K562 (cell line): ENCODE data around the gene SDS. TPM values are rescaled to one million over a fixed set of nuclear protein-coding genes. Genes with fewer than 3 reads are reported as not detected.
A peak's percentile ranks its signal among the peaks of the same experiment; 100 is the strongest.

Experiments used
- ATAC-seq: fragments of 200-7000 bp; cut with Tn5 transposase; 3 replicates; pipeline ENCODE4 v1.9.1; 2020; ENCODE audit warnings: moderate library complexity
- BruUV-seq: library from RNA; stranded (reverse); fragments of 400-500 nt; replicated peaks from 2 replicates; lab custom pipeline; 2021; lab: Mats Ljungman, UMichigan
- CTCF ChIA-PET: fragments of 300-600 bp; formaldehyde crosslinking; extraction: SDS; loops from one replicate; lab custom pipeline; 2021; ENCODE audit warnings: low intra/inter-chr PET ratio; lab: Yijun Ruan, JAX
- POLR2A ChIA-PET: fragments of 300-600, 350-650 bp; sonication (Branson Sonifier 250); formaldehyde crosslinking; extraction: SDS; loops from one replicate; lab custom pipeline; 2021; ENCODE audit warnings: antibody characterized with exemption, inconsistent platforms; lab: Yijun Ruan, JAX
- DNase-seq, 4 experiments: peaks; one replicate each; pipeline versions ENCODE4 v3.0.0 to v3.0.0-alpha.2; 2011 to 2018; ENCODE audit warnings: low spot score in 3 of 4, mixed read lengths in 3 of 4; ENCODE audit errors: extremely low read depth in 1 of 4
- FAIRE-seq: peaks from 2 replicates; lab custom pipeline; 2011; peaks lifted over from hg19 to GRCh38; lab: Jason Lieb, UNC
- H2AFZ ChIP-seq: 2 replicates; pipeline ENCODE4 v1.6.0; 2011; ENCODE audit warnings: low read depth, low read length, control low read depth, inconsistent platforms
- H3K27ac ChIP-seq: fragments of 200-600 bp; 3 replicates; pipeline ENCODE4 v1.8.0; 2011; ENCODE audit warnings: low read depth, mild to moderate bottlenecking, control low read depth, inconsistent platforms, low read length, moderate library complexity, mixed read lengths; ENCODE audit errors: extremely low read depth
- H3K27me3 ChIP-seq, 2 experiments: fragments of 300-600 bp in 1 of 2; 2 replicates in 1 of 2; 3 replicates in 1 of 2; pipeline versions ENCODE4 v1.6.0 to v1.8.0; 2011; ENCODE audit warnings: inconsistent platforms in 2 of 2, low read length in 2 of 2, mild to moderate bottlenecking in 1 of 2, mixed read lengths in 1 of 2, moderate library complexity in 1 of 2; ENCODE audit not compliant: control insufficient read depth in 2 of 2, insufficient read depth in 2 of 2
- H3K36me3 ChIP-seq: fragments of 300-600 bp; 3 replicates; pipeline ENCODE4 v1.8.0; 2011; ENCODE audit warnings: mild to moderate bottlenecking, low read length, inconsistent platforms; ENCODE audit not compliant: control insufficient read depth, insufficient read depth
- H3K4me1 ChIP-seq, 2 experiments: fragments of 200-600 bp in 1 of 2; replicated peaks in 1 of 2; 2 replicates in 1 of 2; 3 replicates in 1 of 2; pipeline versions ENCODE4 v1.5.1 to v1.8.0; 2011; ENCODE audit warnings: inconsistent platforms in 2 of 2, low read length in 2 of 2, mild to moderate bottlenecking in 1 of 2, mixed read lengths in 1 of 2, moderate library complexity in 1 of 2; ENCODE audit not compliant: control insufficient read depth in 2 of 2, insufficient read depth in 2 of 2
- H3K4me2 ChIP-seq: 2 replicates; pipeline ENCODE4 v1.6.1; 2011; ENCODE audit warnings: low read length, control low read depth, inconsistent platforms, mixed read lengths; ENCODE audit not compliant: insufficient read depth
- H3K4me3 ChIP-seq: fragments of 200-600 bp; sonication (generic), shearing (Covaris generic); 2 replicates; pipeline ENCODE4 v1.5.1; 2016; ENCODE audit warnings: control low read depth, inconsistent platforms
- H3K79me2 ChIP-seq: fragments of 200-600 bp; 3 replicates; pipeline ENCODE4 v1.8.0; 2011; ENCODE audit warnings: low read length, inconsistent platforms; ENCODE audit not compliant: control insufficient read depth, insufficient read depth
- H3K9ac ChIP-seq, 2 experiments: 2 replicates each; pipeline versions ENCODE4 v1.6.0 to v1.6.1; 2011; ENCODE audit warnings: low read depth in 2 of 2, low read length in 2 of 2, control low read depth in 1 of 2, inconsistent platforms in 1 of 2, mild to moderate bottlenecking in 1 of 2, mixed read lengths in 1 of 2; ENCODE audit not compliant: insufficient read depth in 1 of 2
- H3K9me1 ChIP-seq: one replicate; pipeline ENCODE4 v1.6.0; 2011; ENCODE audit warnings: inconsistent platforms, mild to moderate bottlenecking, low read length, moderate library complexity; ENCODE audit not compliant: control insufficient read depth, insufficient read depth
- H3K9me3 ChIP-seq: replicated peaks from 2 replicates; pipeline ENCODE4 v1.5.1; 2011; ENCODE audit warnings: low read depth, low read length, inconsistent platforms; ENCODE audit not compliant: control insufficient read depth, insufficient read depth
- H4K20me1 ChIP-seq: replicated peaks from 2 replicates; pipeline ENCODE4 v1.6.1; 2011; ENCODE audit warnings: low read length, inconsistent platforms, mixed read lengths; ENCODE audit not compliant: control insufficient read depth, insufficient read depth
- BMI1 ChIP-seq: fragments of 150-350 bp; IDR thresholded peaks from 2 replicates; pipeline ENCODE4 v1.6.1; 2014; ENCODE audit warnings: low read length
- CBX2 ChIP-seq: fragments of 200-600 bp; sonication (generic); IDR thresholded peaks from one replicate; pipeline ENCODE4 v1.6.1; 2012; ENCODE audit warnings: mild to moderate bottlenecking, low read length, inconsistent platforms; ENCODE audit not compliant: insufficient read depth, poor library complexity, severe bottlenecking
- CEBPZ ChIP-seq: fragments of 150-350 bp; IDR thresholded peaks from 2 replicates; pipeline ENCODE4 v1.6.1; 2014; ENCODE audit warnings: low read depth, mild to moderate bottlenecking, low read length, borderline replicate concordance
- EGR1 ChIP-seq: fragments of 450-650 bp; conservative IDR thresholded peaks from 2 replicates; pipeline ENCODE4 v1.6.1; 2017; ENCODE audit warnings: mild to moderate bottlenecking
- MAFG ChIP-seq: fragments of 450-650 bp; conservative IDR thresholded peaks from 2 replicates; pipeline ENCODE4 v1.6.1; 2016; ENCODE audit warnings: missing genetic modification characterization, missing compliant biosample characterization
- NFYB ChIP-seq: IDR thresholded peaks from 2 replicates; pipeline ENCODE4 v1.6.1; 2011; ENCODE audit warnings: mild to moderate bottlenecking, moderate library complexity; ENCODE audit not compliant: insufficient read length; ENCODE audit errors: extremely low read depth
- NR2C1 ChIP-seq, 2 experiments: fragments of 450-650 bp; IDR thresholded peaks; 2 replicates each; pipeline ENCODE4 v1.6.1; 2017; ENCODE audit warnings: mild to moderate bottlenecking in 2 of 2, antibody characterized with exemption in 1 of 2, inconsistent platforms in 1 of 2, missing compliant biosample characterization in 1 of 2, missing genetic modification characterization in 1 of 2
- PKNOX1 ChIP-seq: fragments of 450-650 bp; IDR thresholded peaks from 2 replicates; pipeline ENCODE4 v1.6.1; 2016
- STAG1 ChIP-seq: sonication (generic); formaldehyde crosslinking; IDR thresholded peaks from 2 replicates; pipeline ENCODE4 v1.5.0; 2020; ENCODE audit warnings: missing genetic modification reagents, borderline replicate concordance
- TFAP4 ChIP-seq: sonication (generic); formaldehyde crosslinking; IDR thresholded peaks from 2 replicates; pipeline ENCODE4 v1.8.0; 2022; ENCODE audit warnings: missing genetic modification reagents, mild to moderate bottlenecking, moderate library complexity, borderline replicate concordance
- ZBTB2 ChIP-seq: fragments of 450-650 bp; IDR thresholded peaks from 2 replicates; pipeline ENCODE4 v1.6.1; 2016; ENCODE audit warnings: antibody characterized with exemption
- ZFPM2 ChIP-seq: fragments of 250-450 bp; sonication (Bioruptor Pico); IDR thresholded peaks from 2 replicates; pipeline ENCODE4 v1.5.1; 2022; ENCODE audit warnings: mild to moderate bottlenecking
- ZNF707 ChIP-seq: fragments of 250-450 bp; sonication (Bioruptor Pico); conservative IDR thresholded peaks from 2 replicates; pipeline ENCODE4 v1.8.0; 2022; ENCODE audit warnings: inconsistent platforms, mild to moderate bottlenecking, moderate library complexity
- ZNF780A ChIP-seq: fragments of 250-450 bp; sonication (Bioruptor Pico); IDR thresholded peaks from 2 replicates; pipeline ENCODE4 v1.5.0; 2021; ENCODE audit warnings: mild to moderate bottlenecking
- WGBS: fragments of 100-300 bp; shearing (Covaris generic); methylation state at CpG from one replicate; pipeline ENCODE4 v1.1.6; 2016; ENCODE audit warnings: low coverage, mixed read lengths; ENCODE audit not compliant: insufficient coverage; ENCODE audit errors: missing lambda C conversion rate; 5-methylcytosine and 5-hydroxymethylcytosine counted together
- in situ Hi-C: fragments of 300-500 bp; cut with MboI; formaldehyde crosslinking; loops from 4 replicates; pipeline ENCODE4 v1.15.0; 2018; ENCODE audit warnings: inconsistent platforms, mixed read lengths
- intact Hi-C: fragments of 100-400 bp; cut with micrococcal nuclease; formaldehyde crosslinking; loops from 2 replicates; pipeline ENCODE4 v1.14.2; 2022
- polyA plus RNA-seq, 8 experiments: library from polyadenylated mRNA; depleted of rRNA in 4 of 8; stranded (reverse) in 5 of 8; unstranded in 3 of 8; fragments of >200 nt; fragmentation: Nextera tagmentation in 2 of 8; fragmentation: Illumina TruSeq in 1 of 8; extraction: Ambion mirVana in 2 of 8; extraction: Trizol in 1 of 8; gene quantifications; 2 replicates each; pipeline versions ENCODE4 v1.2.1 to v1.2.3, GENCODE V29; 2011 to 2014; ENCODE audit warnings: inconsistent platforms in 1 of 8, missing spikeins in 1 of 8
- total RNA-seq, 7 experiments: library from RNA; depleted of rRNA in 6 of 7; stranded (reverse); fragments of >200 nt in 6 of 7; fragmentation: Illumina TruSeq in 2 of 7; extraction: Trizol in 2 of 7; gene quantifications; 2 replicates each; pipeline versions ENCODE4 v1.2.1 to v1.2.3, GENCODE V29; 2011 to 2021; ENCODE audit warnings: low replicate concordance in 1 of 7

SDS gene
- total and polyA plus RNA-seq, 9 of the 15 experiments (the other 6 are each of a cell fraction or from before 2014, with no cell fraction given), result 0.07 to 1.1 (median 0.12) TPM; not detected in 1

- no peaks in the 10 kb centered on the region for H3K9me1 ChIP-seq
- no TSS peak for BruUV-seq
- peak overlapping the region; percentile 80 for H2AFZ ChIP-seq
- no peak for DNase-seq
- no peak for FAIRE-seq
- in situ Hi-C loops, result no loop called here
- H3K4me1 ChIP-seq, result peaks cover 14 to 19% of the 10 kb centered on the region in 2 experiments
- H3K9ac ChIP-seq, result peak overlapping the region in 1 of 2 experiments; percentile 30; a peak in 3 of 4 replicates
- H3K27ac ChIP-seq, result no peak overlapping the region
- H3K79me2 ChIP-seq, result no peaks in the 10 kb centered on the region
- intact Hi-C loops, result no loop called here
- H3K9me3 ChIP-seq, result no peaks in the 10 kb centered on the region
- H4K20me1 ChIP-seq, result no peaks in the 10 kb centered on the region
- ChIA-PET POLR2A (interaction anchor here (0.7 to 1.0 kb wide), 3 partner anchors 9 to 348 kb away, joined by 3 to 4 read pairs (median 3); partner anchors contain the start of gene PLBD2), CTCF (no interaction called here)
- H3K27me3 ChIP-seq, result no peaks in the 10 kb centered on the region
- ATAC-seq, result peak; percentile 27; the same call in 2 of the 3 replicates
- no peaks in the 10 kb centered on the region for H3K36me3 ChIP-seq
- peak overlapping the region; percentile 26; the same call in 1 of the 2 replicates for H3K4me2 ChIP-seq
- H3K4me3 ChIP-seq, result no peak overlapping the region
- WGBS, result 54% methylated on average over 18 of the region's 19 CpGs
- TF ChIP-seq CBX2 (no peak), MAFG (tag) (no peak), NR2C1 (IDR thresholded peaks at IDR 0.05) (no peak), NR2C1 (tag; IDR thresholded peaks at IDR 0.05) (no peak), TFAP4 (peak; percentile 35; the same call in 1 of the 2 replicates), CEBPZ (no peak), ZNF780A (CRISPR knock-in tag) (no peak), ZFPM2 (CRISPR knock-in tag) (no peak), NFYB (peak; percentile 24), ZBTB2 (no peak), BMI1 (no peak), EGR1 (peak; percentile 25; the same call in 1 of the 2 replicates), STAG1 (CRISPR knock-in tag) (no peak), PKNOX1 (peak; percentile 73), ZNF707 (CRISPR knock-in tag) (no peak)
Observed at GRCh38 chr12:113348849-113349536, 54.7 kb downstream of the SDS start.
